Astrocyte (in vitro differentiated cells and primary cell): ENCODE data around the gene MCM3AP.

Source experiments
- CTCF ChIP-seq: IDR thresholded peaks from 2 replicates; pipeline ENCODE4 v1.5.1; 2011; ENCODE audit warnings: low read depth, mild to moderate bottlenecking, inconsistent platforms, low read length, moderate library complexity; ENCODE audit not compliant: insufficient read depth
- EZH2 ChIP-seq: IDR thresholded peaks from 2 replicates; pipeline ENCODE4 v1.6.1; 2012; ENCODE audit warnings: mild to moderate bottlenecking, low read length, inconsistent platforms; ENCODE audit not compliant: insufficient read depth

- TF ChIP-seq CTCF (no peak), EZH2 (no peak)
These were observed 9.3 kb upstream of the MCM3AP start for GRCh38 chr21:46294647-46295176.
